ENCODE measurements around the gene GPR153. TPM values are rescaled to one million over a fixed set of nuclear protein-coding genes. Genes with fewer than 3 reads are reported as not detected.

The GPR153 gene
- total RNA-seq, 2 donors from 2014 or later: 2.3 to 4.9 TPM

DNA sequence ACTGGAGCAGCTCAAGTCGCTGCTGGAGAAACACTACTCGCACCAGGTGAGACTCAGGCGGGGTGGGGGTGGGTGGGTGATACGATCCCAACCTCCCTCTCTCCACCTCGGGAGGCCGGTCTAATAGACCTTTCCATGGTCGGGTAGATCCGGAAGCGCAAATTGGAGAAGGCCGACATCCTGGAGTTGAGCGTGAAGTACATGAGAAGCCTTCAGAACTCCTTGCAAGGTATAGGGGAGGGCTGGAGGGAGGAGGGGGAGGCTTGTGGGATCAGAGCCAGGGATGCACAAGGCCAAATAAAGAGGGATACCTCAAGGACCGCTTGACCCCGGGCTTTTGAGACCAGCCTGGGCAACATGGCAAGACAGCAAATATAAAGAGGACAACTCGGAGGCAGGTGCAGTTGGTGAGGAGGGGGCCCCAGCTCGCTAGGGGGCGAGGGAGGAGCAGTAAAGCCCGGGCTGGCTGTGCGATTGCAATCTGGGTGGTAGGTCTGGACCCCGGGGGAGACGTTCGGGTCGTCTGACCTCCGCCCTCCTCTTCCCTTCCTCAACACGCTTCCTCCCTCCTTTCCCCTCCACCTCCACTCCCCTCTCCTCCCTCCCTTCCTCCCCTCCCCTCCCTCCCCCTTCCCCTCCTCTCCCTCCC lies 16.4 kb downstream of the GPR153 start:
- TF ChIP-seq, protein P1, sequence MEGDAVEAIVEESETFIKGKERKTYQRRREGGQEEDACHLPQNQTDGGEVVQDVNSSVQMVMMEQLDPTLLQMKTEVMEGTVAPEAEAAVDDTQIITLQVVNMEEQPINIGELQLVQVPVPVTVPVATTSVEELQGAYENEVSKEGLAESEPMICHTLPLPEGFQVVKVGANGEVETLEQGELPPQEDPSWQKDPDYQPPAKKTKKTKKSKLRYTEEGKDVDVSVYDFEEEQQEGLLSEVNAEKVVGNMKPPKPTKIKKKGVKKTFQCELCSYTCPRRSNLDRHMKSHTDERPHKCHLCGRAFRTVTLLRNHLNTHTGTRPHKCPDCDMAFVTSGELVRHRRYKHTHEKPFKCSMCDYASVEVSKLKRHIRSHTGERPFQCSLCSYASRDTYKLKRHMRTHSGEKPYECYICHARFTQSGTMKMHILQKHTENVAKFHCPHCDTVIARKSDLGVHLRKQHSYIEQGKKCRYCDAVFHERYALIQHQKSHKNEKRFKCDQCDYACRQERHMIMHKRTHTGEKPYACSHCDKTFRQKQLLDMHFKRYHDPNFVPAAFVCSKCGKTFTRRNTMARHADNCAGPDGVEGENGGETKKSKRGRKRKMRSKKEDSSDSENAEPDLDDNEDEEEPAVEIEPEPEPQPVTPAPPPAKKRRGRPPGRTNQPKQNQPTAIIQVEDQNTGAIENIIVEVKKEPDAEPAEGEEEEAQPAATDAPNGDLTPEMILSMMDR (IDR thresholded peaks at IDR 0.05): no peak
- no peak for TF ChIP-seq POLR2A (IDR thresholded peaks at IDR 0.05)
- Histone ChIP-seq H3K36me3 (replicated peaks in 1 of 2; ENCODE audit: insufficient read depth in 1 of 2, low read depth in 2 of 2) (no peaks in the 10 kb centered on the region), H3K27ac (no peak overlapping the region), H3K27me3 (peaks cover 4 to 49% of the 10 kb centered on the region in 2 donors), H3K4me1 (peaks cover 35% of the 10 kb centered on the region), H3K9me3 (no peaks in the 10 kb centered on the region), H3K4me3 (no peak overlapping the region)
- intact Hi-C loops (cut with DNase I): loop anchor here (5.0 to 10.0 kb wide), 2 partner anchors 158 to 190 kb away; no protein-coding TSS in a partner anchor
- no peak for DNase-seq
- no peak for ATAC-seq
- WGBS, 2 donors: 2 to 6% methylated on average over 19 to 24 of the region's 24 CpGs

DNA sequence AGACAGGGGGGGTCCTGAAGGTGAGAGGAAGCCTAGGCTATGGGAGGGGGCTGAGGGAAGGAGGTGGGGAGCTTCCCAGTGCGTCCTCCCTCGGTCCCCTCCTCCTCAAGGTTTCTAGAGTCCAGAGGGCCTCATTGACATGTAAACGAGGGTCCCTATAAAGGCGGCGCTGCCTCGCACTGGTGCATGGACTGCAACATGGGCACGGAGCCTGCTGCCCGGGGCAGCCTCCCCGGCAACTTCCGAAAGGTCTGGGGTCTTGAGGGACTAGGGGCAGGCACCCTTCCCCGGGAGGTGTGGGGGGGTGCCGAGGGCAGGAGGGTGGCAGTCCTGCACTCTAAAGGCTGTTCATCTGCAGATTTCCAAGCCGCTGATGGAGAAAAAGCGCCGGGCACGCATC lies 16.9 kb downstream of the GPR153 start, which contains the start of gene HES3:
Gene HES3, plus strand, starts transcription at position 187 of the 400 bp plus-strand sequence. Its CDS starts 187 bp downstream, at position 374.
- Histone ChIP-seq H3K4me3 (no peak within 1 kb of the TSS), H3K36me3 (replicated peaks in 1 of 2; ENCODE audit: insufficient read depth in 1 of 2, low read depth in 2 of 2) (no peaks in the 10 kb centered on the region), H3K9me3 (no peaks in the 10 kb centered on the region), H3K27ac (no peak within 1 kb of the TSS), H3K27me3 (peaks cover 4 to 49% of the 10 kb centered on the region in 2 donors), H3K4me1 (peaks cover 31% of the 10 kb centered on the region)
- TF ChIP-seq POLR2A (IDR thresholded peaks at IDR 0.05): no peak
- TF ChIP-seq, protein P1 (IDR thresholded peaks at IDR 0.05): no peak
- DNase-seq (no peak), ATAC-seq (no peak)
- 6 to 9% methylated on average over 6 to 15 of the region's 16 CpGs for WGBS, 2 donors
- intact Hi-C loops (cut with DNase I): loop anchor here (10.0 kb wide), 1 partner anchor 189 kb away; no protein-coding TSS in a partner anchor

DNA sequence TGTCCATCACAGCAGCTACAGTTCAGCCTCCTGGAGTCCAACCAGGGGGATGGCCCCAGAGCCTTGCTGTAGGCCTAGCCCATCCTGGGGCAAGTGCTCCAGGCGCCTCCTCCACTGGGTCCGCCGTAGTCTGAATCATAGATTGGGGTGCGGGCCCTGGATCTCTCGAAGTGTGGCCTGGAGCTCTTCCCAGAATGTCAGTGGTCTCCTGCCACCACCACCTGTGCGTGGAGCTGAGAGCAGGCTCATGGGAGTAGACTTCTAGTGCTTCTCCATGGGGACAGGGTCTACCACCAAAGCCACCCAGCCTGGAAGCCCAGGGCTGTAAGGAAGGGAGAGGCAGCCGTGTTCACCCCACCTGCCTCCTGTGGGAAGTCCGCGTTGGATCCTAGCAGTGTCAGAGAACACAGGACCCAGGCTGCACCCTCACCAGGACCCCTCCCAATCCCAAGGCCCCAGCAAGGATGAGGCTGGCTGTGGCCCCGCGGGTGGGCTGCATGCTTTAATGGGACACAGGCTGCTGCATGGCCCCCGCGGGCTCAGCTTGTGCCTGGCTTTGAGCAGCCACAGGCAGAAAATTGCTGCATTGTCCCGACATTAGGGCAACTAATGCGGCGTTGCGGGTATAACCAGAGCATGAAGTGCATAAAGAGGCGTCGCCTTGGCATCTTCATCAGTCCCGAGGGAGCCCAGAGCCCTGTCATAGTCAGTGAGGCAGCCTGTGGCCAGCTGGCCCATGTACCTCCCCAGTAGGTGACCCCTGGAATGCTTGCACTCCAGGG lies 17.7 kb downstream of the GPR153 start:
- no peak overlapping the region for H3K4me3 ChIP-seq
- intact Hi-C loops (cut with DNase I): loop anchor here (10.0 kb wide), 1 partner anchor 188 kb away; no protein-coding TSS in a partner anchor
- no peak for ATAC-seq
- DNase-seq: no peak
- peaks cover 29% of the 10 kb centered on the region for H3K4me1 ChIP-seq
- H3K27me3 ChIP-seq: peaks cover 4 to 49% of the 10 kb centered on the region in 2 donors
- no peaks in the 10 kb centered on the region for H3K36me3 ChIP-seq (replicated peaks in 1 of 2; ENCODE audit: insufficient read depth in 1 of 2, low read depth in 2 of 2)
- no peak for TF ChIP-seq POLR2A (IDR thresholded peaks at IDR 0.05)
- TF ChIP-seq, protein P1 (IDR thresholded peaks at IDR 0.05): no peak
- 26 to 36% methylated on average over 5 to 20 of the region's 20 CpGs for WGBS, 2 donors
- no peak overlapping the region for H3K27ac ChIP-seq
- H3K9me3 ChIP-seq: no peaks in the 10 kb centered on the region

DNA sequence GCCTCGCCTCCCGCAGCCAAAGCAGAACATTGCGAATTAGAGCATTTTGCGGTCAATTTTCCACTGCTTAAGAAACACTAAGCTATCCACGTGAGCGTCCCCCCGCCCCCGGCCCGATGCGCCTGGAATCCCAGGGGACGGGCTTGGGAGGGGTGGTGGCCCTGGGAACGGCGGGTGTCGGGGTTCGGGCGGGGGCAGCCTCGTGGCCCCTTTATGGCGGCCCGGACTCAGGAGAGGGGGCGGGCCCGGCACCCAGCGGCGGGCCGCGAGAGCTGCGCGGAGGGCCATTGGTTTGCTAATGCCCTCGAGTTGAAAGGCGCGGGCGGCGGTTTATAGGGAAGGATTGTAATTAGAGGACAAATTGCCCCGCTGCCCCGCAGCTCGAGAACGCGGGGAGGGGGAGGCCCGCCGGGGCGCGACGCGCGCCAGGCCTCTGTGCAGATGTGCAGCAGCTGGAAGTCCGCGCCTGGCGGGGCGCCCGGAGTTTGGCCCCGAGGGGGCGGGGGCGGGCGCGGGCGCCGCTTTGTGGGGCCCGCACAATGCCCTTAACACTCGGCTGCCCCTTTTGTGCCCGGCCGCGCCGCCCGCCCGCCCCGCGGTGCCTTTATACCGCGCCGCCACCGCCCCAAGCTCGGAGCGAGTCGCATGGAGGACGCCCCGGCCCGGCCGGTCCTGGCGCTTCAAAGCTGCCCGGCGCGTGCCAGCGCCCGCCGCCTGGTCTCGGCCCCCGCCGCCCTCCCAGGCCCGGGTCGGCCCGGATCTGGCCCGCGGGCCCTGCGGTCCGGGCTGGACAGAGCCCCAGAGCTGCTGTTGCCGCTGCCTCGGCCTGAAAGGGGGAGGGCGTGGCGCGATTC lies 18.8 kb downstream of the GPR153 start:
- 2 to 9% methylated on average over 4 to 76 of the region's 99 CpGs for WGBS, 2 donors
- Histone ChIP-seq H3K27ac (no peak overlapping the region), H3K4me1 (peaks cover 29% of the 10 kb centered on the region), H3K27me3 (peaks cover 4 to 49% of the 10 kb centered on the region in 2 donors), H3K4me3 (no peak overlapping the region), H3K9me3 (no peaks in the 10 kb centered on the region), H3K36me3 (replicated peaks in 1 of 2; ENCODE audit: insufficient read depth in 1 of 2, low read depth in 2 of 2) (no peaks in the 10 kb centered on the region)
- ATAC-seq (no peak), DNase-seq (no peak)
- TF ChIP-seq, protein P1 (IDR thresholded peaks at IDR 0.05): no peak
- intact Hi-C loops (cut with DNase I): loop anchor here (10.0 kb wide), 1 partner anchor 187 kb away; no protein-coding TSS in a partner anchor
